Measurements from ENCODE around the gene MFN2.
"Not testable (repeated sequence)": the region's sequence is repeated elsewhere in the genome, so short reads cannot be mapped to it uniquely, and the experiment has no call there.

MFN2 gene

GRCh38 chr1:12022036-12022435 lies 41.8 kb downstream of the MFN2 start:
- DNase-seq (ENCODE audit: low read depth, low spot score), result no peak

GRCh38 chr1:12026586-12026985 lies 46.3 kb downstream of the MFN2 start:
- DNase-seq (ENCODE audit: low read depth, low spot score), result no peak

GRCh38 chr1:12028248-12028647 lies 48.0 kb downstream of the MFN2 start:
- no peak for DNase-seq (ENCODE audit: low read depth, low spot score)

GRCh38 chr1:12028957-12029511 lies 48.8 kb downstream of the MFN2 start:
- DNase-seq (ENCODE audit: low read depth, low spot score), result no peak

- DNase-seq (ENCODE audit: low read depth, low spot score), result no peak
These were observed 49.6 kb downstream of the MFN2 start for GRCh38 chr1:12029720-12030339.

- no peak for DNase-seq (ENCODE audit: low read depth, low spot score)
These were observed 51.1 kb downstream of the MFN2 start for GRCh38 chr1:12031039-12031980.

- no peak for DNase-seq (ENCODE audit: low read depth, low spot score)
These were observed 51.9 kb downstream of the MFN2 start for GRCh38 chr1:12032161-12032621.

- not testable (repeated sequence) for DNase-seq (ENCODE audit: low read depth, low spot score)
These were observed 53.2 kb downstream of the MFN2 start for GRCh38 chr1:12033441-12033840.

GRCh38 chr1:12034381-12034801 lies 54.1 kb downstream of the MFN2 start:
- DNase-seq (ENCODE audit: low read depth, low spot score), result no peak

- DNase-seq (ENCODE audit: low read depth, low spot score), result no peak
These were observed 55.1 kb downstream of the MFN2 start for GRCh38 chr1:12035312-12035711.

GRCh38 chr1:12037486-12038355 lies 57.5 kb downstream of the MFN2 start:
- no peak for DNase-seq (ENCODE audit: low read depth, low spot score)

- no peak for DNase-seq (ENCODE audit: low read depth, low spot score)
These were observed 58.3 kb downstream of the MFN2 start for GRCh38 chr1:12038356-12039163.

GRCh38 chr1:12039164-12039525 lies 58.9 kb downstream of the MFN2 start:
- DNase-seq (ENCODE audit: low read depth, low spot score), result no peak

- not testable (repeated sequence) for DNase-seq (ENCODE audit: low read depth, low spot score)
These were observed 59.7 kb downstream of the MFN2 start for GRCh38 chr1:12039824-12040456.

- no peak for DNase-seq (ENCODE audit: low read depth, low spot score)
These were observed 60.3 kb downstream of the MFN2 start for GRCh38 chr1:12040457-12041051.

- not testable (repeated sequence) for DNase-seq (ENCODE audit: low read depth, low spot score)
These were observed 64.1 kb downstream of the MFN2 start for GRCh38 chr1:12044187-12044877.

- DNase-seq (ENCODE audit: low read depth, low spot score), result no peak
These were observed 66.5 kb downstream of the MFN2 start for GRCh38 chr1:12046749-12047119.

- DNase-seq (ENCODE audit: low read depth, low spot score), result no peak
These were observed 67.1 kb downstream of the MFN2 start for GRCh38 chr1:12047120-12047876.

GRCh38 chr1:12048372-12048771 lies 68.1 kb downstream of the MFN2 start:
- DNase-seq (ENCODE audit: low read depth, low spot score), result no peak
